Stimulated activated CD4-positive, alpha-beta T cell treated with anti-CD3 and anti-CD28 coated beads, Interleukin-4, amount 100 ng/mL, for 1 hour (primary cell): ENCODE measurements around the gene HOPX.
"Not testable (repeated sequence)": the region's sequence is repeated elsewhere in the genome, so short reads cannot be mapped to it uniquely, and the experiment has no call there.

Experiments used
- DNase-seq: peaks from one replicate; pipeline ENCODE4 v3.0.0-alpha.2; 2020

The HOPX gene

DNA sequence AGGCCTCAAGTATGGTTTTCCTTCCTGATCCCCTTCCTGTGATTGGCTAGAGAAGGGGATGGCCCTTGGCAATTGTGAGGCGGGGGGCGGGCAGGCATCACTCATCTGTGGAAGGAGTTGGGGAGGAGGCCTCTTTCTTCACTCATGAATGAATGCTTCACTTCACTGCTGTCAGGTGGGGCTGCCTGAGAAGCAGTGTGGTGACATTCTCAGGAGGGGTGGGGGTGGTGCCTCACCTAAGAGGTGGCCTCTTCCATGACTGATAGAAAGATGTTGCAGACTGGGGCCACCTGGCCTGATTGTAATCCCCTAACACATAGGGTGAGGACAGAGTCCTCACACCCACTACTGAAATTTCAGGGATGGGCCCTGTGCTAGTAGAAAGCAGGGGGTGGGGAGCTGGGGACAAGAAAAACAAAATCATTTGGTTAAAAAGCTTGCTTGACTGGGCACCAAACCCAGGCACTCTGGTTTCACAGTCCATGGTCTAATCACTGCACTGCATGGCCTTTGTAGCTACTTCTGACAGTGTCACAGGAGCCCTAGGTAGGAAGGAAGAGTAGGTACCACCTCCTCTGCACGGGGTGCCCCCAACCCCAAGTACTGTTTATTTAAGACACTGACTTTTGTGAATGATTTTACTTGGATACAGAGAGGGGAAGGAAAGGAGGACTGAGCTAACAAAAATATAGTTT is 5.6 kb upstream of the HOPX start:
- DNase-seq = no peak

DNA sequence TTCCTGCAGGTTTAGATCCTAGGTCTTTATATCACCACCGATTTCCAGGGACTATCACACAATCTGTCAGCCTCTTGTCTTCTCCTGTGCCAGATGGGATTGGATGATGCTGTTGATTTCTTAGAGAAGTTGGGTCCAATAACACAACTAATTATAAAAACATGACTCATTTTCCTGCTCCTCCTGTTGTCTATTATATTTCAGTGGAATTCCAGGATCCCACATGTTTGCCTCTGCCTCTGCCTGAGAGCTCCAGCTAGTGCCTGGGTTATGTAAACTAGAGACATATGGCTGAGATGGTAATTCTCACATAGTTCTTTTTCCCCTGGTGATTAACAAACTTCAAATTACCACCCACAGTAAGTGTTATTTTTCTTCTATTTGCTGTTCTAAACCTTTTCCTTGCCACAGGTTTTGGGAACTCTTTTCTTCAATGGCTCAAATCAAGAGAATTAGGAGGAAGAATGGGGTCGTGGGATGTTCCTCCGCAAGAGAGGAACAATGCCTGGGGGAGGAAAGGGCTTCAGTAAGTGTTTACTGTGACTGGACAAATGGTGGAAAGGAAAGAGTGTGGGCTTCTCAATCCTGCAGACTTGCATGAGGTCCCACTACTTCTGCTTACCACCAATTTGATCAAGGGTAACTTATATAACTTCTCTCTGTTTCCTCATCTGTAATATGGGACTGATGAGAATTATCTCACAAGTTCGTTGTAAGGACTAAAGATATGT is 3.4 kb upstream of the HOPX start:
- DNase-seq = no peak

- no peak for DNase-seq
Measured at GRCh38 chr4:56683455-56683854, 2.4 kb upstream of the HOPX start.

DNA sequence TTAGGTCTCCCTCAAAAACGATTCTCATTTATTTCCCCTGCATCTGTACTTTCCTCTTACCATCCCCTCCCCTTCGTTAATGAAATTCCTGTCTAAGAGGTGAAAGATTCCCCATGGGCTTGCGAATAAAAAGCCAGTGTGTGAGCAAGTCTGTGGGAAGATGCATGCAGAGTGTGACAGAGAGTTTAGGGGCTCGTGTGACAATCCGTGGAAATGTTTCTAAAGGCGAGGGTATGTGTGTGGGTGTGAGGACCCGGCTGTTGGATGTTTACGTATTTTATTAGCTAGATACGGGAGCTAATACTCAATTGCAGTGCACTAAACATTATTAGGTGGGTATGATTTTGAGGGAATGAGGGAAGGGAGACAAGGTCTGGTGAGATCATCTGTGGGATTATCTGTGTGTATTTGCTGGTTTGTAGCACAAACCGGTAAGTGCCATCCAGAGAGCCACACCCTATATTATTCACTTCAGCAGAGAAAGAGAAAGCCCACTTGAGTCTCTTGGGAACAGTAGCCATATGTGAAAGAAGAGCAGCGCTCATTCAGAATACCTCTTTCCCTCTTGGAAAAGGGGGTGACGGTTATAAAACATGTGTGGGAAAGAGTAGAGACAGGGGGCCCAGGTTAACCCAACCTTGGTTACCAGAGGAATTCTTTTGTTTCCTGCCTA is 893 bp upstream of the HOPX start:
- DNase-seq = no peak

DNA sequence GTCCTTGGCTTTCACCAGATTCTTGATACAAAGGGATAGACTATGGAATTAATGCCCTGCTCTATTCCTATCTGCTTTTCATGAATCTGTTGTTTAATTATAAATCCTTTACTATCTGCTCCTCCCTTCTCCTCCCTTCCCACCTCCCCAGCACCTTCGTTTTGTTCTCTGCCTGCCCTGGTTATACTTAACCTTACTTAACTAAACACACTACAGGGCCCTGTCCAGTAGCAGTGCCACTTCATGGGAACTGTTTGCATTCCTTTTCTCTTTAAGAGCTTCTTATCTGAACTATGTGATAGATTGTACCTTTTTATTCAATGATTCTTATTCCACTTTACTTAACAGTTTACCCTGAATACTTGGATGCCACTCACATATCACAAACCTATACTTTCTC is 830 bp downstream of the HOPX start:
- no peak for DNase-seq

DNA sequence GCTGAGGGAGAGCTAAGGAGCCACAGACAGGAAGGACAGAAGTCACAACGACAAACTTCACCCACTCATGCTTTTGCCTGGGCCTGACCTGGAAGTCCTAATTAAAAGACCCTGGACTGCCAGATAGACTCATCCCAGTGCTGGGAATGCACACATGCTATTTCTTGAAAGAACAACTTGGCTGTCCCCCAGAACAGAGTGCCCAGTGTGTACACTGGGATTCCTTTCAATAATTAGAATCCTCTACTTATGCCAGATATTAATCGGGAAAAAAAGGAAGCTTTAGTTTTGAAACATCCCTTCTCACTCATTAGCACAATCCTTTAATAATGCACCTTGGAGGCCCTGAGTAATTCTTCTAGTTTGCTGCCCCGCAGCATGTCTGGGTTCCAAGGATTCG is 3.4 kb downstream of the HOPX start:
- no peak for DNase-seq

DNA sequence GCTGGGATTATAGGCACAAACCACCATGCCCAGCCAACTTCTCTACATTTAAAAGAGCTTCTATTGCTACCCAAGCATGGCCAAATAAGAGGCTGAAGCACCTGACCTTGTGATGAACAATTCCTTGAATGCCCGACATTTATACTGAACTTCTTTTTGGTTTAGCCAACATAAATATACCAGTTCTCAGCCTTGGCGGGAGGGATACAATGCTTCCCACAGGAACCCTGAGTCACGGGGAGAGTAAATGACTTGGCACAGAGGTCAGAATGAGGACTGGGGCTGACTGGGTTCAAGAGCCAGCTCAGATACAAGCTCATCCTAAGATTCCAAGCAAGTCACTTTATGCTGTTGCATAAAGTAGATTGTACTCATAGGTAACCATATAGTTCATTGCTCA is 6.1 kb downstream of the HOPX start:
- DNase-seq = no peak

DNA sequence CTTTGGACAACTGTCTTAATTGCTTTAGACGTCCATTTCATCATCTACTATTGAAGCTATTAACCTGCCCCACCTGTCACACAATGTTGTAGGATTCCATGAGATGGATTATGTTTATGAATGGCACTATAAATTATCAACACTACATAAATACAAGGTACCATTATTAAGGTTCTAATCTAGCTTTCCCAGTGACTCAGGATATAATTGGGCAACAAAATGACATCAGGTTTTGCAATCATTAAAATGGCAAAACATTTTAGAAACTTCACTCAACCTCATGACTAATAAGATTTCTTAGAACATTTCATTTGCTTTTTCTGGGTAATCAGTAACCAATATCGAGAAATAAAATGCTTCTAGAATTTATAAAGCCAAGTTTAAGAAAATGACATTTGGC is 9.2 kb downstream of the HOPX start:
- DNase-seq = no peak

GRCh38 chr4:56671373-56671772 is 9.7 kb downstream of the HOPX start:
- DNase-seq = no peak

DNA sequence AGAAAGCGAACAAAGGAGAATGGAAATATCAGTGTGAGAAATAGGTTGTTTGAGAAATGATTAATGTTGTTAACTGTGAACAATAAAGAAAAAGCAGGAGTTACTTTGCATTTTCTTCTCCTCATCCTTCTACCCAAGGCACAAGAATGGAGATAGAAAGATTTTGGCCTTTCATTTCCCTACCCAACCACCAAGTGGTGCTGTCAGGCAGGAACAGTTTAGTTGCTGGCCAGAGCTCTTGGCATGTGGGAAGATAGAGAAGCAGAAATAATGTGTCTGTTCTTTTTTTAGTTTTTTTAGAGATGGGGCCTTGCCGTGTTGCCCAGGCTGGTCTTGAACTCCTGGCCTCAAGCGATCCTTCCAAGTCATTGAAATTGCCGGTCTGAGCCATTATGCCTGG is 12.8 kb downstream of the HOPX start:
- DNase-seq = no peak

DNA sequence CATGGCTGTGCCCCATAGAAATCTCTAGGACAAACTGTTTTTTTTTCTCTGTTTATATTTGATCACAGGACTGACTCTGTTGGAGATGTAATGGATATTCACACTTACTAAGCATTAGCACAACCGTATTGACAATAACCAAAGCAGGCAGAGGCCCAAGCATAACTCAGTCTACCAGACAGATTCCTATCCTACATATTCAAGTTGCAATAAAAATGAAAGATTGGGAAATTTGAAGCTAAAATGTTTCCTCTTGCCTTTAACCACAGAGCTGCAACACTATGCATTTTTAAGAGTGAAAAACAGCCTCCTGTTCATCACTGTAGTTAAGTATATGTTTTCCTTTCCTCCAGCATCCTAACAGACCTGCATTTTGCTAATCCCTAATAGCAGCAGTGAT is 13.7 kb downstream of the HOPX start:
- DNase-seq = not testable (repeated sequence)

DNA sequence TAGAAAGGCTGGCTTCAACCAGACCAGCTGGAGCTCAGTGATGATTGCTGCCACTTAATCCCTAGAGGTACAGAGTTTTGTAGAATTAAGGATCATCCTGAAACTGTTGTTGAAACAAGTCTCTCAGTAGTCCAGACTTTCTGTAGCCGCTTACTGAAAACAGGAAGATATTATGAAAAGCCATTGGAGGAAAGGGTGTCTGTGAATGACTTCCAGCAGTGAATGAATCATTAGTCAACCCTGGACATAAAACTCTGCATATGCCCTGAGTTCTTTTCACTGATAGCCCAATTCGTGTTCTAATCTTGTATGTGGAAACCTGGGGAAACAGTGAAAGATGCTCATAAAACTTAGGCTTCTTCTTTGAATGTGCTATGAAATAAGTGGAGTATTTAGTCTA is 14.8 kb downstream of the HOPX start:
- no peak for DNase-seq

- no peak for DNase-seq
Measured at GRCh38 chr4:56665781-56666180, 15.3 kb downstream of the HOPX start.

DNA sequence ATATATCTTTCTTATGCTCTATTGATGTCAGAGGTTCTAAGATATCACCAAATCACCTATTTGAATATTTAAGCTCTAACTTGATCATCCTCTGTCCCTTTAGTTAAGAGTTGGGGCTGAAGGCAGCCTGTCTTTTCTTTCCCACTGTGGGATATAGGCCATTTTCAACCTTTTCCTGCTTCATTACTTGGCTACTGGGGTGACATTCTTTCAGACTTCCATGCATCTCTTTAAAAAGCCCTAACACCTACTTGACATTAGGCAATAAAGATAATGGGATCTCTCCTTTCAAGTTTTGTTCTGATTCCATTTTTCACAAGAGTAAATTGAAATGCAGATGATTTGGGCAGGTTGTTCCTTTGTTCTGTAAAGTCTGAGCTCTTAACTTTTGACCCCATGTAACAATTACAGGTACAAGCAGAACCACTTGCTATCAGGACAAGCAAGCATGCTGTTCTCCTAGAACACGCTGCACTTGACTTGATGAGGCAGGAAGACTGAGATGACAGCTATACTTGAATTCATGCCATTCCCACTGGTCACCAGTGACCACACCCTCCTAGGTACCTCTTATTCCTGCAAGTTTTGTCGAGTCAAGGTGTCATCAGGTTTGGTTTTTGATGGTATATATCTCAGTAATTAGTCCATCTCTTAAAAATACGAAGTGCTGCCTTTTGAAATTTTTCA is 18.2 kb downstream of the HOPX start:
- DNase-seq = no peak

DNA sequence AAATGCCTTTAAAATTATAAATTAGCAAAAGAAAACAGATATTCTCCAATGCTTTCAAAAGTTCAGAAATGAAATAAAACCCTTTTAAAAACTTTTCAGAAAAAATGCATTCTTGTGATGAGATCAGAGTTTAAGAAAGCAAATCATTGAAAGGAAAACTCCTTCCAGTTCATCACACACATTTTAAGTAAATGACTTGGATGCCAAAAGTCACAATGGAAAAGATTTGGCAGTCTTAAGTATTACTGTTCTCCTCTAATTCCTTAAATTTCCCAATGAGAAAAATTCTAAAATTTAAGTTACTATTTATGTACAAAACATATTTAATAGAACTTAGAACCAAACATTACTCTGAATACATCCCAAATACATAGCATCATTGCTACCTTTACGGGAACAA is 21.1 kb downstream of the HOPX start:
- no peak for DNase-seq

GRCh38 chr4:56658528-56658927 is 22.6 kb downstream of the HOPX start:
- no peak for DNase-seq

DNA sequence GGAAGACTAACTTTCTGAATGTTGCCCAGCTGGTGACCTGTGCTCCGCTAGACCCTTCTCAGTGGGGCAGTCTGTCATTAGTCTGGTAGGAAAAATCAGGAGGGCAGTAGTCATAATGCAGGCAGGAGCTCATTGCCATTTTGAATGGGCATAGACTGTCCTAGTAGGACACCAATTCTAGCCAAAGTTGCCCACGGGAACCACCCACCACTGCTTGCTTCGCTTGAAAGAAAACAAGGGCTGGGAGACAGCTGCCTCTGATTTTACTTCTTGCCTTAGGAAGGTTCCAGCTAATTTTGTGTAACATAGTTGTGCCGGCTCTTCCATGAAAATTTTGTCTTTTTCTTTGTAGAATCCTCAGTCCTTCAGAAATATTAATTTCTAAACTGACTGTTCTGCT is 23.3 kb downstream of the HOPX start:
- DNase-seq = no peak

GRCh38 chr4:56657128-56657527 is 24.0 kb downstream of the HOPX start:
- DNase-seq = no peak

DNA sequence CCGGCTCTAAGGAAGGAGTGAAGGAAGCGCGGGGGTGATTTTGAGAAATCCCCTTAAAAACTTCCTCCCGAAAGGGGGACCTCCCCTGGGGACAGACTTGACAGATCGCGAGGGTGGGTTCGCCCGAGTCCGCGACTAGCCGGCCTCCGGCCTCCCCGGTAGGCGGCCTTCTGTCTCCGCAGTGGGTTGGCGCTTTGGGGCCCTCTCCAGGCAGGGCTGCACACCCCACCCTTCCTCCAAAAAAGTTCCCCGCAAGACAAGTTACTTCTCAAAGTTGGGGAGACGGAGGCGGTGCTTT is 24.8 kb downstream of the HOPX start:
- peak; percentile 23 for DNase-seq

- peak; percentile 10 for DNase-seq
Measured at GRCh38 chr4:56655627-56656345, 25.3 kb downstream of the HOPX start.

DNA sequence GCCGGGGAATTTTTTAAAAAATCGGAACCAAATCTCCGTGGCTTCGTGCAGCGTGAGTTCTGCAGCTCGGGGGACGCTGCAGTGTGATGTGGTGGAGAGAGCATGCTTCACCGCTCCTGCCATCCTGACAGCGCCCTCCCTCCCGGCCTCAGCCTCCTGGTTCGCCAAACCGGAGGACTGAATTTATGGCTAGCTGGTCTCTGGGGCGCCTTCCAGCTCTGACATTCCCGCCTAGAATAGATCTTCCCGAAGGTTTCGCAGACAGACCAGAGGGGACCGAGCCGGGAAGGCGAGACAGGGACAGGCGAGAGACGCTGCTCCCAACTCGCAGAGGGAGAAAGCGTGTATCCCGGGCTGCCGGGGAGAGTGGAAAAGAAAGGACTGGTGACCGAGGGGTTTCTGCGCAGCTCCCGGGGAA is 25.9 kb downstream of the HOPX start:
- peak; percentile 5 for DNase-seq

DNA sequence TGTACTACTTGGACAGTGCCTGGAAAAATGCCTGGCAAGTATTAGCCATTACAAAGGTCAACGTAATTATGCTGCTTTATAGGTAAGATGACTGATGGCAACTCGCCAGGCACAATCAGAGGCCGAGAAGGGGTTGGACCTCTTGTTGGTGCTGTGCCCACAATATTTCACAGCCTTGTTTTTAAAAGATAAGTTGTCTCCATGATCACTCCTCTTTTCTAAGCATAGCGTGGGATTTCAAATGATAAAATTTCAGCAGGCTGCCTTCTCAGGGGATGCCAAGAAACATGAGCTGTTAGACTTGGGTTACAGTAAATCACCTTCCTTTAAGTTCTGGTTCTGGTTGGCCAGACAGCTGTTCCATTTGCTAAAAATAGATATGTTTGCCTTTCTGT is 26.9 kb downstream of the HOPX start:
- DNase-seq = no peak
